Activated gamma-delta T cell (primary cell): ENCODE data around the gene PPT2.
"Not testable (repeated sequence)": the region's sequence is repeated elsewhere in the genome, so short reads cannot be mapped to it uniquely, and the experiment has no call there.

Experiments used
- DNase-seq: peaks from one replicate; lab custom pipeline; 2025; lab: John Stamatoyannopoulos, UW

Gene PPT2

GRCh38 chr6:32189069-32189741, 35.3 kb downstream of the PPT2 start:
- no peak for DNase-seq

- no peak for DNase-seq
These were observed 35.8 kb downstream of the PPT2 start for GRCh38 chr6:32189742-32190053.

- DNase-seq, result peak; percentile 37
These were observed 36.3 kb downstream of the PPT2 start, which contains the start of gene PBX2 for GRCh38 chr6:32190054-32190851. PBX2 (minus strand) TSS chr6:32190202; CDS start chr6:32189915, 287 bp downstream.

- DNase-seq, result no peak
These were observed 37.2 kb downstream of the PPT2 start for GRCh38 chr6:32190911-32191677.

GRCh38 chr6:32191696-32192607, 38.0 kb downstream of the PPT2 start:
- no peak for DNase-seq

- DNase-seq, result no peak
These were observed 38.7 kb downstream of the PPT2 start, which contains the start of gene GPSM3 for GRCh38 chr6:32192608-32193039. GPSM3 (minus strand) TSS chr6:32192643; CDS start chr6:32192513, 130 bp downstream.

GRCh38 chr6:32193096-32193495, 39.2 kb downstream of the PPT2 start:
- not testable (repeated sequence) for DNase-seq

- no peak for DNase-seq
These were observed 40.4 kb downstream of the PPT2 start for GRCh38 chr6:32194388-32194787.

- DNase-seq, result no peak
These were observed 41.1 kb downstream of the PPT2 start for GRCh38 chr6:32194825-32195651.

- DNase-seq, result peak; percentile 100
These were observed 41.6 kb downstream of the PPT2 start for GRCh38 chr6:32195652-32195901.

- peak; percentile 41 for DNase-seq
These were observed 42.2 kb downstream of the PPT2 start for GRCh38 chr6:32195902-32196681.

GRCh38 chr6:32196682-32197616, 43.0 kb downstream of the PPT2 start:
- DNase-seq, result no peak

GRCh38 chr6:32198345-32198696, 44.4 kb downstream of the PPT2 start:
- DNase-seq, result no peak

- DNase-seq, result no peak
These were observed 44.9 kb downstream of the PPT2 start for GRCh38 chr6:32198866-32199265.

GRCh38 chr6:32200711-32201475, 47.0 kb downstream of the PPT2 start:
- no peak for DNase-seq

GRCh38 chr6:32202186-32202585, 48.2 kb downstream of the PPT2 start:
- no peak for DNase-seq

- no peak for DNase-seq
These were observed 49.7 kb downstream of the PPT2 start for GRCh38 chr6:32203426-32204267.
